GM12878 (cell line): Measurements from ENCODE around the gene ADK. TPM values are rescaled to one million over a fixed set of nuclear protein-coding genes. Genes with fewer than 3 reads are reported as not detected.

Source experiments
- ATAC-seq: fragments of 200-7000 bp; cut with Tn5 transposase; 3 replicates; pipeline ENCODE4 v1.9.1; 2020; ENCODE audit warnings: mild to moderate bottlenecking, moderate library complexity
- BruUV-seq: library from RNA; stranded (reverse); fragments of 400-500 nt; replicated peaks from 2 replicates; lab custom pipeline; 2021; lab: Mats Ljungman, UMichigan
- CTCF ChIA-PET: fragments of 300-600 bp; sonication (Branson Sonifier 250); formaldehyde crosslinking; extraction: SDS; loops from one replicate; lab custom pipeline; 2021; ENCODE audit warnings: inconsistent platforms; lab: Yijun Ruan, JAX
- POLR2A ChIA-PET: fragments of 350-600 bp; formaldehyde crosslinking; extraction: SDS; loops from one replicate; lab custom pipeline; 2021; ENCODE audit warnings: inconsistent platforms; lab: Charles Lee
- RAD21 ChIA-PET: fragments of 300-600 bp; sonication (Branson Sonifier 250); formaldehyde crosslinking; loops from one replicate; lab custom pipeline; 2023; ENCODE audit warnings: antibody characterized with exemption; ENCODE audit not compliant: unreplicated experiment; lab: Charles Lee
- SMC1A ChIA-PET: fragments of 300-600 bp; sonication (Branson Sonifier 250); formaldehyde crosslinking; loops from one replicate; lab custom pipeline; 2023; ENCODE audit not compliant: unreplicated experiment, uncharacterized antibody; lab: Charles Lee
- DNase-seq: peaks from one replicate; pipeline ENCODE4 v3.0.0-alpha.2; 2011; ENCODE audit warnings: low read depth, low spot score
- FAIRE-seq: peaks from 3 replicates; lab custom pipeline; 2011; peaks lifted over from hg19 to GRCh38; lab: Jason Lieb, UNC
- H2AFZ ChIP-seq: 2 replicates; pipeline ENCODE4 v1.6.0; 2011; ENCODE audit warnings: low read depth, low read length, control low read depth; ENCODE audit not compliant: control insufficient read depth
- H3K27ac ChIP-seq: 2 replicates; pipeline ENCODE4 v1.5.1; 2011; ENCODE audit warnings: control low read depth; ENCODE audit not compliant: control insufficient read depth, insufficient read depth
- H3K27me3 ChIP-seq, 2 experiments: replicated peaks in 1 of 2; 2 replicates each; pipeline versions ENCODE4 v1.6.0 to v1.6.1; 2011; ENCODE audit warnings: low read length in 1 of 2; ENCODE audit not compliant: control insufficient read depth in 2 of 2, insufficient read depth in 2 of 2
- H3K36me3 ChIP-seq, 2 experiments: 2 replicates each; pipeline ENCODE4 v1.5.1; 2011; ENCODE audit warnings: low read length in 1 of 2; ENCODE audit not compliant: control insufficient read depth in 2 of 2, insufficient read depth in 2 of 2
- H3K4me1 ChIP-seq: 2 replicates; pipeline ENCODE4 v1.6.1; 2011; ENCODE audit warnings: mild to moderate bottlenecking, low read length, moderate library complexity, mixed read lengths; ENCODE audit not compliant: control insufficient read depth, insufficient read depth
- H3K4me2 ChIP-seq: 2 replicates; pipeline ENCODE4 v1.6.0; 2011; ENCODE audit warnings: control low read depth; ENCODE audit not compliant: control insufficient read depth, insufficient read depth
- H3K4me3 ChIP-seq: fragments of 200-600 bp; sonication (generic); 2 replicates; pipeline ENCODE4 v1.5.1; 2016
- H3K79me2 ChIP-seq: 2 replicates; pipeline ENCODE4 v1.6.0; 2011; ENCODE audit warnings: low read length; ENCODE audit not compliant: control insufficient read depth, insufficient read depth
- H3K9ac ChIP-seq: 2 replicates; pipeline ENCODE4 v1.8.0; 2011; ENCODE audit warnings: low read length, control low read depth, mixed read lengths; ENCODE audit not compliant: control insufficient read depth, insufficient read depth
- H3K9me3 ChIP-seq: replicated peaks from 3 replicates; pipeline ENCODE4 v1.5.1; 2011; ENCODE audit warnings: mild to moderate bottlenecking, low read length; ENCODE audit not compliant: control insufficient read depth, insufficient read depth
- H4K20me1 ChIP-seq: 2 replicates; pipeline ENCODE4 v1.6.0; 2011; ENCODE audit not compliant: control insufficient read depth, insufficient read depth
- ATF2 ChIP-seq: IDR thresholded peaks from 2 replicates; pipeline ENCODE4 v1.6.1; 2012; ENCODE audit warnings: low read length, inconsistent platforms
- EGR1 ChIP-seq, 2 experiments: IDR thresholded peaks; 1 replicate in 1 of 2; 2 replicates in 1 of 2; pipeline ENCODE4 v1.6.1; 2011 to 2012; ENCODE audit warnings: low read depth in 2 of 2, low read length in 2 of 2, borderline replicate concordance in 1 of 2, mild to moderate bottlenecking in 1 of 2, moderate library complexity in 1 of 2
- JUND ChIP-seq: IDR thresholded peaks from 2 replicates; pipeline ENCODE4 v1.6.1; 2012; ENCODE audit warnings: low read depth, mild to moderate bottlenecking, low read length, improper control_type of control experiment, moderate library complexity
- MXI1 ChIP-seq: fragments of 150-350 bp; IDR thresholded peaks from 2 replicates; pipeline ENCODE4 v1.6.1; 2011; ENCODE audit warnings: low read depth, mild to moderate bottlenecking, inconsistent platforms, low read length, improper control_type of control experiment
- MYB ChIP-seq: fragments of 150-350 bp; IDR thresholded peaks from 2 replicates; pipeline ENCODE4 v1.6.1; 2014; ENCODE audit warnings: mild to moderate bottlenecking, low read depth, low read length, borderline replicate concordance
- PKNOX1 ChIP-seq: fragments of 450-650 bp; IDR thresholded peaks from 2 replicates; pipeline ENCODE4 v1.6.1; 2016; ENCODE audit warnings: mild to moderate bottlenecking
- POLR2AphosphoS5 ChIP-seq: IDR thresholded peaks from 2 replicates; pipeline ENCODE4 v1.6.1; 2011; ENCODE audit warnings: mild to moderate bottlenecking, low read length, inconsistent platforms
- RAD21 ChIP-seq: IDR thresholded peaks from 2 replicates; pipeline ENCODE4 v1.6.1; 2011; ENCODE audit warnings: mild to moderate bottlenecking, low read depth, low read length, moderate library complexity; ENCODE audit not compliant: insufficient read depth
- RUNX3 ChIP-seq: IDR thresholded peaks from 2 replicates; pipeline ENCODE4 v1.6.1; 2012; ENCODE audit warnings: low read length, inconsistent platforms
- SMC3 ChIP-seq: IDR thresholded peaks from 2 replicates; pipeline ENCODE4 v1.6.1; 2011; ENCODE audit warnings: low read length, improper control_type of control experiment, borderline replicate concordance
- SP1 ChIP-seq: IDR thresholded peaks from one replicate; pipeline ENCODE4 v1.6.1; 2011; ENCODE audit warnings: low read depth, low read length
- SUPT20H ChIP-seq: IDR thresholded peaks from 2 replicates; pipeline ENCODE4 v1.6.1; 2011; ENCODE audit warnings: low read depth, mild to moderate bottlenecking, low read length, moderate library complexity, borderline replicate concordance; ENCODE audit not compliant: control insufficient read depth
- SUZ12 ChIP-seq: fragments of 200-600 bp; sonication (generic); IDR thresholded peaks from one replicate; pipeline ENCODE4 v1.6.1; 2018; ENCODE audit warnings: antibody characterized with exemption, mild to moderate bottlenecking; ENCODE audit not compliant: unreplicated experiment
- WGBS: methylation state at CpG from one replicate; pipeline ENCODE4 v1.1.6; 2016; ENCODE audit warnings: low lambda C conversion rate; ENCODE audit not compliant: insufficient replicate concordance, insufficient coverage; ENCODE audit errors: missing lambda C conversion rate; 5-methylcytosine and 5-hydroxymethylcytosine counted together
- in situ Hi-C: fragments of 300-500 bp; cut with MboI; formaldehyde crosslinking; loops from 9 replicates; pipeline ENCODE4 v1.14.3; 2018; ENCODE audit warnings: mixed read lengths
- intact Hi-C: fragments of 100-400 bp; cut with micrococcal nuclease; formaldehyde crosslinking; loops from one replicate; pipeline ENCODE4 v1.14.2; 2022; ENCODE audit not compliant: unreplicated experiment
- polyA plus RNA-seq, 11 experiments: library from polyadenylated mRNA; depleted of rRNA in 4 of 11; unstranded in 6 of 11; stranded (reverse) in 5 of 11; fragments of >200 nt; fragmentation: Nextera tagmentation in 4 of 11; fragmentation: Illumina TruSeq in 1 of 11; extraction: Ambion mirVana in 4 of 11; extraction: Trizol in 1 of 11; gene quantifications; 1 replicate in 1 of 11; 2 replicates in 10 of 11; pipeline versions ENCODE4 v1.2.1 to v1.2.3, GENCODE V29; 2011 to 2016; ENCODE audit warnings: inconsistent platforms in 2 of 11, missing spikeins in 2 of 11, low read depth in 1 of 11
- total RNA-seq, 4 experiments: library from RNA; depleted of rRNA in 3 of 4; stranded (reverse); fragments of >200 nt in 3 of 4; fragmentation: Illumina TruSeq in 1 of 4; extraction: Trizol in 1 of 4; gene quantifications; 2 replicates each; pipeline versions ENCODE4 v1.2.1 to v1.2.3, GENCODE V29; 2013 to 2021
- TF ChIP-seq, protein P1 (sequence below): IDR thresholded peaks from 2 replicates; pipeline ENCODE4 v1.6.1; 2012; ENCODE audit warnings: improper control_type of control experiment, low read depth, low read length; ENCODE audit not compliant: insufficient replicate concordance

ADK gene
- total and polyA plus RNA-seq, 10 of the 15 experiments (the other 5 are each of a cell fraction or from before 2014, with no cell fraction given): 42.0 to 151 (median 81.6) TPM

- CTCF ChIA-PET: interaction anchor here (0.7 to 6.0 kb wide), 9 partner anchors 10 to 434 kb away, joined by 3 to 37 read pairs (median 4); no protein-coding TSS in a partner anchor
- ATAC-seq (peak; percentile 62), FAIRE-seq (peak; percentile 73), DNase-seq (peak; percentile 73)
- in situ Hi-C loops: no loop called here
- Histone ChIP-seq H2AFZ (peak overlapping the region; percentile 54), H4K20me1 (no peaks in the 10 kb centered on the region), H3K36me3 (no peaks in the 10 kb centered on the region), H3K9me3 (peaks cover 2% of the 10 kb centered on the region; the same call in 2 of the 3 replicates), H3K9ac (peak overlapping the region; percentile 75), H3K4me2 (peak overlapping the region; percentile 82), H3K27me3 (no peaks in the 10 kb centered on the region), H3K79me2 (no peaks in the 10 kb centered on the region; the same call in 1 of the 2 replicates), H3K27ac (peak overlapping the region; percentile 98), H3K4me1 (peaks cover 29% of the 10 kb centered on the region), H3K4me3 (peak overlapping the region; percentile 66)
- SMC1A ChIA-PET: interaction anchor here (0.6 to 6.9 kb wide), 27 partner anchors 9 to 434 kb away, joined by 3 to 114 read pairs (median 4); no protein-coding TSS in a partner anchor
- RAD21 ChIA-PET: interaction anchor here (0.6 to 6.6 kb wide), 23 partner anchors 10 to 515 kb away, joined by 3 to 53 read pairs (median 3); no protein-coding TSS in a partner anchor
- POLR2A ChIA-PET: interaction anchor here (0.6 to 2.4 kb wide), 9 partner anchors 12 to 313 kb away, joined by 3 to 24 read pairs (median 4); no protein-coding TSS in a partner anchor
- intact Hi-C loops: loop anchor here (5.0 to 10.0 kb wide), 5 partner anchors 91 to 519 kb away; a partner anchor contains a TSS
- 4% methylated on average over 1 of the region's 1 CpG for WGBS
- no TSS peak for BruUV-seq
- TF ChIP-seq ATF2: peak; percentile 14; the same call in 1 of the 2 replicates
- no peak for TF ChIP-seq POLR2AphosphoS5
- 0 out of 2 replicates have a peak, but pooled peaks have one; percentile 17 for TF ChIP-seq RUNX3
- no peak for TF ChIP-seq MXI1
- TF ChIP-seq MYB: no peak
- TF ChIP-seq SP1: no peak
- peak; percentile 18; the same call in 1 of the 2 replicates for TF ChIP-seq RAD21
- no peak for TF ChIP-seq EGR1 (IDR thresholded peaks at IDR 0.05; ENCODE audit: borderline replicate concordance in 1 of 2, low read depth in 2 of 2, low read length in 2 of 2)
- TF ChIP-seq JUND: no peak
- no peak for TF ChIP-seq SMC3
- TF ChIP-seq, protein P1, sequence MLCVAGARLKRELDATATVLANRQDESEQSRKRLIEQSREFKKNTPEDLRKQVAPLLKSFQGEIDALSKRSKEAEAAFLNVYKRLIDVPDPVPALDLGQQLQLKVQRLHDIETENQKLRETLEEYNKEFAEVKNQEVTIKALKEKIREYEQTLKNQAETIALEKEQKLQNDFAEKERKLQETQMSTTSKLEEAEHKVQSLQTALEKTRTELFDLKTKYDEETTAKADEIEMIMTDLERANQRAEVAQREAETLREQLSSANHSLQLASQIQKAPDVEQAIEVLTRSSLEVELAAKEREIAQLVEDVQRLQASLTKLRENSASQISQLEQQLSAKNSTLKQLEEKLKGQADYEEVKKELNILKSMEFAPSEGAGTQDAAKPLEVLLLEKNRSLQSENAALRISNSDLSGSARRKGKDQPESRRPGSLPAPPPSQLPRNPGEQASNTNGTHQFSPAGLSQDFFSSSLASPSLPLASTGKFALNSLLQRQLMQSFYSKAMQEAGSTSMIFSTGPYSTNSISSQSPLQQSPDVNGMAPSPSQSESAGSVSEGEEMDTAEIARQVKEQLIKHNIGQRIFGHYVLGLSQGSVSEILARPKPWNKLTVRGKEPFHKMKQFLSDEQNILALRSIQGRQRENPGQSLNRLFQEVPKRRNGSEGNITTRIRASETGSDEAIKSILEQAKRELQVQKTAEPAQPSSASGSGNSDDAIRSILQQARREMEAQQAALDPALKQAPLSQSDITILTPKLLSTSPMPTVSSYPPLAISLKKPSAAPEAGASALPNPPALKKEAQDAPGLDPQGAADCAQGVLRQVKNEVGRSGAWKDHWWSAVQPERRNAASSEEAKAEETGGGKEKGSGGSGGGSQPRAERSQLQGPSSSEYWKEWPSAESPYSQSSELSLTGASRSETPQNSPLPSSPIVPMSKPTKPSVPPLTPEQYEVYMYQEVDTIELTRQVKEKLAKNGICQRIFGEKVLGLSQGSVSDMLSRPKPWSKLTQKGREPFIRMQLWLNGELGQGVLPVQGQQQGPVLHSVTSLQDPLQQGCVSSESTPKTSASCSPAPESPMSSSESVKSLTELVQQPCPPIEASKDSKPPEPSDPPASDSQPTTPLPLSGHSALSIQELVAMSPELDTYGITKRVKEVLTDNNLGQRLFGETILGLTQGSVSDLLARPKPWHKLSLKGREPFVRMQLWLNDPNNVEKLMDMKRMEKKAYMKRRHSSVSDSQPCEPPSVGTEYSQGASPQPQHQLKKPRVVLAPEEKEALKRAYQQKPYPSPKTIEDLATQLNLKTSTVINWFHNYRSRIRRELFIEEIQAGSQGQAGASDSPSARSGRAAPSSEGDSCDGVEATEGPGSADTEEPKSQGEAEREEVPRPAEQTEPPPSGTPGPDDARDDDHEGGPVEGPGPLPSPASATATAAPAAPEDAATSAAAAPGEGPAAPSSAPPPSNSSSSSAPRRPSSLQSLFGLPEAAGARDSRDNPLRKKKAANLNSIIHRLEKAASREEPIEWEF: no peak
- no peak for TF ChIP-seq SUZ12
- 0 out of 2 replicates have a peak, but pooled peaks have one; percentile 5 for TF ChIP-seq PKNOX1
- no peak for TF ChIP-seq SUPT20H
These were observed 435.1 kb downstream of the ADK start for GRCh38 chr10:74586088-74586585.
